Upper lobe of left lung (tissue), 6 donors: Measurements from ENCODE around the gene GALNT18. TPM values are rescaled to one million over a fixed set of nuclear protein-coding genes. Genes with fewer than 3 reads are reported as not detected.

Source experiments
- ATAC-seq, 2 donors: fragments of 200-7000 bp; cut with Tn5 transposase; one replicate each; pipeline ENCODE4 v1.9.1; 2022; ENCODE audit warnings: mild to moderate bottlenecking in 2 of 2, moderate library complexity in 2 of 2; ENCODE audit not compliant: low FRiP score in 2 of 2
- DNase-seq, 2 donors: peaks; one replicate each; pipeline ENCODE4 v3.0.0-alpha.2; 2019 to 2020
- H3K27ac ChIP-seq, 4 donors: fragments of 200-600 bp; sonication (generic); one replicate each; pipeline ENCODE4 v1.5.1; 2016 to 2019
- H3K27me3 ChIP-seq, 4 donors: fragments of 200-600 bp; sonication (generic); one replicate each; pipeline ENCODE4 v1.5.1; 2017 to 2019
- H3K36me3 ChIP-seq, 4 donors: fragments of 200-600 bp; sonication (generic); one replicate each; pipeline ENCODE4 v1.5.1; 2016 to 2019
- H3K4me1 ChIP-seq, 4 donors: fragments of 200-600 bp; sonication (generic); one replicate each; pipeline ENCODE4 v1.5.1; 2018 to 2019
- H3K4me3 ChIP-seq, 4 donors: fragments of 200-600 bp; sonication (generic); one replicate each; pipeline ENCODE4 v1.5.1; 2017 to 2019; ENCODE audit warnings: mild to moderate bottlenecking in 2 of 4, moderate library complexity in 1 of 4
- H3K9me3 ChIP-seq, 4 donors: fragments of 200-600 bp; sonication (generic); one replicate each; pipeline ENCODE4 v1.5.1; 2018 to 2019
- EP300 ChIP-seq, 4 donors: sonication (generic); formaldehyde crosslinking; IDR thresholded peaks; one replicate each; pipeline ENCODE4 v1.5.1; 2017; ENCODE audit warnings: antibody characterized with exemption in 4 of 4, control low read depth in 2 of 4
- POLR2A ChIP-seq, 4 donors: fragments of 450-650 bp; IDR thresholded peaks; one replicate each; pipeline ENCODE4 v1.5.1; 2016 to 2017; ENCODE audit warnings: antibody characterized with exemption in 4 of 4, mild to moderate bottlenecking in 2 of 4
- POLR2AphosphoS5 ChIP-seq, 2 donors: sonication (generic); formaldehyde crosslinking; IDR thresholded peaks; one replicate each; pipeline ENCODE4 v1.5.1; 2017; ENCODE audit warnings: antibody characterized with exemption in 2 of 2
- WGBS, 2 donors: methylation state at CpG; one replicate each; pipeline ENCODE4 v1.1.5; 2017 to 2018; 5-methylcytosine and 5-hydroxymethylcytosine counted together
- total RNA-seq, 6 donors: library from RNA; depleted of rRNA in 4 of 6; stranded (reverse); fragments of >200 nt in 4 of 6; gene quantifications; one replicate each; pipeline versions ENCODE4 v1.1.0 to v1.2.1, GENCODE V29; 2016 to 2021
- TF ChIP-seq, protein P1 (sequence below), 6 experiments: fragments of 450-650 bp in 4 of 6; fragments of 200-600 bp in 2 of 6; sonication (generic) in 2 of 6; IDR thresholded peaks; one replicate each; pipeline ENCODE4 v1.5.1; 2016 to 2019; ENCODE audit warnings: antibody characterized with exemption in 6 of 6
- donor health status: DM: no; HTN: no; CAD: no; lungs with moderate emphysema.
- donor health status: DM: no; HTN: yes; CAD: no; lungs with severe emphysema.

Gene GALNT18
- total RNA-seq, 6 donors from 2014 or later = 48.2 to 115 (median 61.8) TPM

DNA sequence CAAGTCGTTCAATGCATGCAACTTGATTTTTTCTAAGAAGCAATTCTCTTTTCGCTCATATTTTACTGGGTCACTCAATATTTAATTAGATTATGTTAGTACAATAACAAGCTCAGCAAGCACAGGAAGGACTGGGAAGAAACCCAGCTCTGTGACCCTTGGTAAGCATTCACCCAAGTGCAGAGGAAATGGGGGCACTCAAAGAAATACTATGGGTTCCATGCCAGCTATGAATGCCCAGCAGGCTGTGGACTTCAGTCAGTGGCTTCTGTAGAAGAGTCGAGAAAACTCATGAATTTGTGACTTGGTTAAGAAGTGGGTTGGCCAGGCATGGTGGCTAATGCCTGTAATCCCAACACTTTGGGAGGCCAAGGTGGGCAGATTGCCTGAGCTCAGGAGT lies 123.6 kb downstream of the GALNT18 start:
- DNase-seq (no peak), ATAC-seq (no peak)
- peaks cover 14 to 17% (median 16%) of the 10 kb centered on the region in 4 donors for H3K4me1 ChIP-seq
- H3K27ac ChIP-seq = no peak overlapping the region
- no peak overlapping the region for H3K4me3 ChIP-seq
- H3K9me3 ChIP-seq = no peaks in the 10 kb centered on the region
- no peaks in the 10 kb centered on the region for H3K36me3 ChIP-seq
- H3K27me3 ChIP-seq = no peaks in the 10 kb centered on the region
- 65 to 72% methylated on average over 3 of the region's 3 CpGs for WGBS, 2 donors
- TF ChIP-seq, protein P1, sequence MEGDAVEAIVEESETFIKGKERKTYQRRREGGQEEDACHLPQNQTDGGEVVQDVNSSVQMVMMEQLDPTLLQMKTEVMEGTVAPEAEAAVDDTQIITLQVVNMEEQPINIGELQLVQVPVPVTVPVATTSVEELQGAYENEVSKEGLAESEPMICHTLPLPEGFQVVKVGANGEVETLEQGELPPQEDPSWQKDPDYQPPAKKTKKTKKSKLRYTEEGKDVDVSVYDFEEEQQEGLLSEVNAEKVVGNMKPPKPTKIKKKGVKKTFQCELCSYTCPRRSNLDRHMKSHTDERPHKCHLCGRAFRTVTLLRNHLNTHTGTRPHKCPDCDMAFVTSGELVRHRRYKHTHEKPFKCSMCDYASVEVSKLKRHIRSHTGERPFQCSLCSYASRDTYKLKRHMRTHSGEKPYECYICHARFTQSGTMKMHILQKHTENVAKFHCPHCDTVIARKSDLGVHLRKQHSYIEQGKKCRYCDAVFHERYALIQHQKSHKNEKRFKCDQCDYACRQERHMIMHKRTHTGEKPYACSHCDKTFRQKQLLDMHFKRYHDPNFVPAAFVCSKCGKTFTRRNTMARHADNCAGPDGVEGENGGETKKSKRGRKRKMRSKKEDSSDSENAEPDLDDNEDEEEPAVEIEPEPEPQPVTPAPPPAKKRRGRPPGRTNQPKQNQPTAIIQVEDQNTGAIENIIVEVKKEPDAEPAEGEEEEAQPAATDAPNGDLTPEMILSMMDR (IDR thresholded peaks at IDR 0.05) = no peak
- no peak for TF ChIP-seq POLR2A (IDR thresholded peaks at IDR 0.05)
- no peak for TF ChIP-seq EP300 (IDR thresholded peaks at IDR 0.05)
- no peak for TF ChIP-seq POLR2AphosphoS5 (IDR thresholded peaks at IDR 0.05)

DNA sequence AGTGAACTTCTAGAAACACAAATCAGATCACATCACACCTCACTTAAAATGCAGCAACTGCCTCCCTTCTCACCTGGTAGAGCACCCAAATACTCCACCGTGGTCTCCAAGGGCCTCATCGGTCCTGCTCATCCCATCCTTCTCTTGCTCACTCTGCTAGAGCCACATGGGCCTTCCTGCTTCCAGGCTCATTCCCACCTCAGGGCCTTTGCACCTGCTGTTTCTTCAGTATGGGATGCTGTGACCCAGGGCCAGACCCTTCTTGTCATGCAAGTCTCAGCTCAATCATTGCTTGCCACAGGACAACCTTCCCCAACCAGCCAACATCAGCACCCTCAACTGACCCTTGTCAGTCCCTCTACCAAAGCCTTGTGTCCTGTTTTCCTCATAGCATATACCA lies 124.9 kb downstream of the GALNT18 start:
- ATAC-seq = no peak
- TF ChIP-seq EP300 (IDR thresholded peaks at IDR 0.05) (no peak), POLR2AphosphoS5 (IDR thresholded peaks at IDR 0.05) (no peak), POLR2A (IDR thresholded peaks at IDR 0.05) (no peak)
- TF ChIP-seq, protein P1 (IDR thresholded peaks at IDR 0.05) = no peak
- Histone ChIP-seq H3K4me3 (no peak overlapping the region), H3K27me3 (no peaks in the 10 kb centered on the region), H3K36me3 (no peaks in the 10 kb centered on the region), H3K4me1 (peaks cover 3 to 6% (median 5%) of the 10 kb centered on the region in 4 donors), H3K9me3 (no peaks in the 10 kb centered on the region), H3K27ac (no peak overlapping the region)
- 90 to 94% methylated on average over 2 of the region's 2 CpGs for WGBS, 2 donors
- DNase-seq = no peak

DNA sequence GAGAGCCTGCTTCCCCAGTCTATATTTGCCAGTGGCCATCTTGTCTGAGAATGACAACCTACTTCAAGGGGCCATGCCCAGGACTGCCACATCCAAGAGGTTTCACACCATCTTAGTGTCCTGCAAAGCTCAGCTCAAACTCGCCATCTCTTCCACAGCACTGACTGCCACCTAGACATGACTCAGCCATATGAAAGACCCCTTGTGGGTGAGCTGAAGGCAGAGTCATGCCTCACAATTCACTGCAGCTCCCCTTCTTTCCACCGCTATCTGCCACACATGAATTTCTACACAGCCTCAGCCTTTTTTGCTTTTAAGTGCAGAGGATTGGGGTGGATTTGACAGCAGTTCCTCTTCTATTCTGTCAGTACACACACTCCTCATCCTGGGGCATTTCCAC lies 127.5 kb downstream of the GALNT18 start:
- Histone ChIP-seq H3K27me3 (no peaks in the 10 kb centered on the region), H3K27ac (no peak overlapping the region), H3K36me3 (no peaks in the 10 kb centered on the region), H3K4me3 (no peak overlapping the region), H3K9me3 (no peaks in the 10 kb centered on the region), H3K4me1 (no peaks in the 10 kb centered on the region)
- TF ChIP-seq POLR2A (IDR thresholded peaks at IDR 0.05) (no peak), EP300 (IDR thresholded peaks at IDR 0.05) (no peak), POLR2AphosphoS5 (IDR thresholded peaks at IDR 0.05) (no peak)
- TF ChIP-seq, protein P1 (IDR thresholded peaks at IDR 0.05) = no peak
- DNase-seq (no peak), ATAC-seq (no peak)
- WGBS, 2 donors = 85 to 93% methylated on average over 2 of the region's 2 CpGs

DNA sequence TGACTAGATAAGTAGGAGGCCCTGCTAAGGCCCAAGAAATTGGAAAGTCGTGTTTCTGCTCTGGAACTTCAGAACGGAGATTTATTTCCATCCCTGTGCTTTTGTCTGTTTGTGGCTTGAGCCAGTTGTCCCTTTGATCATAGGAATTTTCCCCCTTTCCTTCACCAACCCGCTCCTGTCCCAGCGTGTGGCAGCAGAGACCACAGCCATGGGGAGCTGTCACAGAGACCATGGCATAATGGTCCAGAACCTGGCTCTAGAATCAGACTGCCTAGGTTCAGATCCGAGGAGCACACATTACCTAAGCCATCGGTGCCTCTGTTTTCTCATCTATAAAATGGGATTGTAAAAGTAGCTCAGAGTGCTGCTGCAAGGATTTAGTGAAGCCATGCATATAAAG lies 128.1 kb downstream of the GALNT18 start:
- H3K4me1 ChIP-seq = no peaks in the 10 kb centered on the region
- H3K27ac ChIP-seq = no peak overlapping the region
- no peak for ATAC-seq
- no peaks in the 10 kb centered on the region for H3K9me3 ChIP-seq
- H3K27me3 ChIP-seq = no peaks in the 10 kb centered on the region
- no peak for TF ChIP-seq EP300 (IDR thresholded peaks at IDR 0.05)
- TF ChIP-seq POLR2A (IDR thresholded peaks at IDR 0.05) = no peak
- TF ChIP-seq, protein P1 (IDR thresholded peaks at IDR 0.05) = no peak
- no peak for TF ChIP-seq POLR2AphosphoS5 (IDR thresholded peaks at IDR 0.05)
- H3K4me3 ChIP-seq = no peak overlapping the region
- DNase-seq = no peak
- WGBS, 2 donors = 90 to 92% methylated on average over 6 of the region's 6 CpGs
- H3K36me3 ChIP-seq = no peaks in the 10 kb centered on the region

DNA sequence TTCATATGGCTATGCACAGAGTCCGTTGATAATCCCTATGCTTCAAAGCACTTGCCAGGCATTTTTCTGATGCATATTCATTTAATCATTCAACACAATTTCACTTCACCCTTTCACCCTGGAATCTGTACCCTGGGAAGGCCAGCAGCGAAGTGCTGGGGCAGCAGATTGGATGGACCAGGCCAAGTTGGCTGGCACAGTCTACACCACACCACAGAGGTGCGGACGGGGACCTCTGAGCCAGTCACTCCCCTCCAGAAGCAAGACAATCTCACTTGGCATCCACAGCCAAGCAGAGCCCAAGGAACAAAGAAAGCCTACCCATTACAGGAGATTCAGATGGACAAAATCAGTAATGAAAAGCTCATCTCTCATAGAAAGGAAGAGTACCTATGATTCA lies 130.2 kb downstream of the GALNT18 start:
- Histone ChIP-seq H3K4me1 (no peaks in the 10 kb centered on the region), H3K27me3 (no peaks in the 10 kb centered on the region), H3K36me3 (no peaks in the 10 kb centered on the region), H3K4me3 (no peak overlapping the region), H3K9me3 (no peaks in the 10 kb centered on the region), H3K27ac (no peak overlapping the region)
- 90 to 92% methylated on average over 4 of the region's 4 CpGs for WGBS, 2 donors
- no peak for TF ChIP-seq EP300 (IDR thresholded peaks at IDR 0.05)
- TF ChIP-seq, protein P1 (IDR thresholded peaks at IDR 0.05) = no peak
- TF ChIP-seq POLR2A (IDR thresholded peaks at IDR 0.05) = no peak
- no peak for TF ChIP-seq POLR2AphosphoS5 (IDR thresholded peaks at IDR 0.05)
- ATAC-seq (no peak), DNase-seq (no peak)
